Non-pigmented ciliary epithelial cell (primary cell): ENCODE data around the gene SNX2.
"Not testable (repeated sequence)": the region's sequence is repeated elsewhere in the genome, so short reads cannot be mapped to it uniquely, and the experiment has no call there.

ENCODE experiments used
- DNase-seq: peaks from one replicate; pipeline ENCODE4 v3.0.0-alpha.2; 2010; ENCODE audit warnings: low read depth

SNX2 gene, protein sequence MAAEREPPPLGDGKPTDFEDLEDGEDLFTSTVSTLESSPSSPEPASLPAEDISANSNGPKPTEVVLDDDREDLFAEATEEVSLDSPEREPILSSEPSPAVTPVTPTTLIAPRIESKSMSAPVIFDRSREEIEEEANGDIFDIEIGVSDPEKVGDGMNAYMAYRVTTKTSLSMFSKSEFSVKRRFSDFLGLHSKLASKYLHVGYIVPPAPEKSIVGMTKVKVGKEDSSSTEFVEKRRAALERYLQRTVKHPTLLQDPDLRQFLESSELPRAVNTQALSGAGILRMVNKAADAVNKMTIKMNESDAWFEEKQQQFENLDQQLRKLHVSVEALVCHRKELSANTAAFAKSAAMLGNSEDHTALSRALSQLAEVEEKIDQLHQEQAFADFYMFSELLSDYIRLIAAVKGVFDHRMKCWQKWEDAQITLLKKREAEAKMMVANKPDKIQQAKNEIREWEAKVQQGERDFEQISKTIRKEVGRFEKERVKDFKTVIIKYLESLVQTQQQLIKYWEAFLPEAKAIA

DNA sequence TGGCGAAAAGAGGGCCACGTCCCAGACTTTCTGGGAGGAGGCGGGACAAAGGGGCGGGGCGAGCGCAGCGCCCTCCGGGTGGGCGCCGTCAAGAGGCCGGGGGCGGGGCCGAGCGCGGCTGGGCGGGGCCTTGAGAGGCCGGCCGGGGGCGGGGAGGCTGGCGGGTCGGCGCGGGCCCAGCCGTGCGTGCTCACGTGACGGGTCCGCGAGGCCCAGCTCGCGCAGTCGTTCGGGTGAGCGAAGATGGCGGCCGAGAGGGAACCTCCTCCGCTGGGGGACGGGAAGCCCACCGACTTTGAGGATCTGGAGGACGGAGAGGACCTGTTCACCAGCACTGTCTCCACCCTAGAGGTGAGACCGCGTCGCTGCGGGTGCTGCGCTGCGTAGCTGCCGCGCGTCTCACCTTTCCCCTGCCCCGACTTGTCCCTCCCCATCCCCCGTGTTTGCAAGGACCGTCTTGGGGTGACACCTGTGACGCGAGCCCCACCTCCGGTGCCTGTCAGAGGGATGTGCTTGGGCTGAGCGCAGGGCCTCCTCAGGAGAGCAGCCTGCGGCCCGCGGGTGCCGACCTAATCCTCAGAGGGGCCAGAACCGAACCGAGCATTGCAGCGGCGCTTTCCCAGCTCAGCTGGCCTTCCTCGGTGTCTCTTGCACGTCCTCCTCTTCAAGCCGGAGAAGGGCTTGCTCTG is at the start of gene SNX2:
Gene SNX2, plus strand, starts transcription at position 220 of the 689 bp plus-strand sequence. Its CDS starts 24 bp downstream, at position 244.
- DNase-seq = no peak

- DNase-seq = peak; percentile 58
These were observed 47.8 kb upstream of the SNX2 start for GRCh38 chr5:122727112-122727541.

DNA sequence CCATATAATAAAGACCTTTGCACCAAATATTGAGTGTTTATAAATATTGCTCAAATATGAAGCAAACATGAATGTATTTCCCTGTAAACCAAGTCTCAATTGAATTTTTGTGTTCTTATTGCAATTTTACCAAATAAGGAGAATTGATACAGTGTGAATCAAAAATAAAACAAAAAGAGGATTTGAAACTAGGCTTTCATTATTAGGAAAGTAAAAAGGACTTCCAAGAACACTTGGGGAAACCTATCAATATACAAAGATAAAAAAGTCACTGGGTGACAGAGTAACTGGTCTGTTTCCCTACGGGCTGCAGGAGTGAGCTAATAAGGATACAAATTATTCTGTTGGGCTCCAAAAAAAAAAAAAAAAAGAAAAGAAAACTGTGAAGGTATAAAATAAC is 44.8 kb upstream of the SNX2 start:
- DNase-seq = no peak

- no peak for DNase-seq
These were observed 44.4 kb upstream of the SNX2 start for GRCh38 chr5:122730456-122730855.

DNA sequence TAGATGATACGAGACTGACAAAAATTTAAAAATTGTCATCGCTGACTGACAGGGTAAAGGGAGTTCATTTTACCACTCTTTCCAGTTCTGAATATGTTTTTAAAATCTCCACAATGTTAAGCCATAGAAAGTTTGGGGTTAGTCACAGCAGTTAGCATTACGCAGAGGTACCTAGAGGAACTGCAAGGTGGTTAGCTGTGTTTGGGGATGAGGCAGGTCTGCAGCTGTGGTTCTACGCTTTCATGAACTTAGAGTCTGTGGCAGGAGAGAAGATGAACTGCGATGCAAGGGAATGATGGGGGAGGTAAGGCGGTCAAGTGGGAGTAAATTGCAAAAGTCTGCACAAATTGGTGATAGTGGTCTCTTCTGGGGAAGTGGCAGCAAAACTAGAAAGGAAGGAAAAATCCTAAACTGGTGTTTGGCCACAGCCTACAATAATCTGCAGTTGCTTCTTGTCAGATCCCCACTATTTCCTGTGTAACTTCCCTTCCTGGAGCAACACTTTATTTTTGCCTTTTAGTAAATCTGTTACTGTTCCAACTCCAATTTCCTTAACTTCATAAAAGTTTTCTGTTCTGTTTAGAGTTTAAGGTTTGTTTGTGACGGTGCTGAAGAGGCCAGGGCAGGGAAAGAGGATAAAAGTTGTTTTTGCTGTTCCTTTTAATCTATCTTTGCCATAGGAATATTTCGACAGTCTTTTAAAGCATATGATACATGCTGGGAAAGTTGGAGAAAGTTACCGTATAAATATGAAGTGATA is 38.6 kb upstream of the SNX2 start:
- DNase-seq = no peak

DNA sequence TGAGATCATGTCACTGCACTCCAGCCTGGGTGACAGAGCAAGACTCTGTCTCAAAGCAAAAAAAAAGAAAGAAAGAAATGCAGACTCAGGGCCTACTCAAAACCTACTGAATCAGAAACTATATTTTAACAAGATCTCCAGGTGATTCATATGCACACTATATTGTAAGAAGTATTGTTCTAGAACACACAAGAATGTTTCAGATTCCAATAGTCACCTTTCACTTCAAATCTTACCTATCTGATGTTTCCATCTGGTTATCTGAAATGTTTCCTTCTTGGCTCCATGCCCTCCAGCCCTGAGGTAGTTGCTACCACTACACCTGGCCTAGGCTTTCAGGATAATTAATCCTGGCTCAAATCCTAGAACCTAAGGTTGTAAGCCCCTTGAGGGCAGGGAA is 36.8 kb upstream of the SNX2 start:
- DNase-seq = no peak

GRCh38 chr5:122741681-122742080 is 33.2 kb upstream of the SNX2 start:
- no peak for DNase-seq

DNA sequence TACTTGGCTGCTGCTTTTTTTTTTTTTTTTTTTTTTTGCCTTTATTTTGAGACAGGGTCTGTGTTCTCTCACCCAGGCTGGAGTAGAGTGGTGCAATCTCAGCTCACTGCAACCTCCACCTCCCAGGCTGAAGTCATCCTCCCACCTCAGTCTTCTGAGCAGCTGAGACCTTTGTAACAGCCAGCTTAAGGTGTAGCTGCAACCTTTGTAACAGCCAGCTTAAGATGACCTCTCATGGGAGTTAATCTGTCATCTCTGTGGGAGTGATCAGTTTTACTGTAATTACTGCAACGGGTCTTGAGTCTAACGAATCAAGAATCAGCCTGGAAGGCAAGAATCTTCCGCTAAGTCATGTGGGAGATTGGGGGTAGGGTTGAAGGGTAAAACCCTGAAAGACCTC is 31.6 kb upstream of the SNX2 start:
- DNase-seq = no peak

DNA sequence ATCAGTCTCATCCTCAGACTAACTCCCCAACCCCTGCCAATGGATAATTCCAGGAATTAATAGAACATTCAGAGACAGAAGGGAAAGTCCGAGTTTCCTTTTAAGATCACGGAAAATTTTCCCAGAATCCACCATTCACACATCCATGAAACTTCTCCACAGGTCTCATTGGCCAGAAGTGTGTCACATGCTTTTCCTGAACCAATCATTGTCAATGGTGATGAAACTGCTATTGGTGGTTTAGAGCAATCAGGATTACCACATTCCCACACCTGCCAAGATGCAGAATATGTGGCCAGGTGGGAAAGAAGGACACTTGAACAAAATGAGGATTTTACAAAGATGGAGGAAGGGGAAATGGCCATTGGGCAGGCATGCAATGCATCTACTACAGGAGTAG is 29.3 kb upstream of the SNX2 start:
- DNase-seq = no peak

- no peak for DNase-seq
These were observed 25.0 kb upstream of the SNX2 start for GRCh38 chr5:122749886-122750285.

DNA sequence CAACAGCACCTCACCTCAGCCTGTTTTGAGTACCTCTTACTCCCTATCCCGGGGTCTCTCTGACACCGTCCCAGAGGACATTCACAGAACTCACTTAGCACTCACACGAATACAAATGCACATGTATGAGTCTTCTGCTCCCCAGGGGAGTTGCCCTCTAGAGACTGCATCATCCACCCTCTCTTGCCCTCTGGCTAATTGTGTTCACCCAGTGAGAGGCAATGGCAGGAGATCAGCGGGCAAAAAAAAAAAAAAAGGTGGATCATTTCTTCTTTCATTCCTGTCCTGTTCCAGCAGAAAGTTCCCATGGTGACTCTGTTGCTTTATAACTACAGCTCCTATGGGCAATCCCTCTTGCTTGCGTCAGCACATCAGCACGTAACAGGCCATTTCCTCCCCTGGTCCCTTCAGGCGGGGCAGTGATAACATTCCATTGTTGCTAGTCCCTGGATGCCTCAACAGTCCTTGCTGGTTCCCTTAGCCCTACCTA is 23.5 kb upstream of the SNX2 start:
- DNase-seq = no peak

DNA sequence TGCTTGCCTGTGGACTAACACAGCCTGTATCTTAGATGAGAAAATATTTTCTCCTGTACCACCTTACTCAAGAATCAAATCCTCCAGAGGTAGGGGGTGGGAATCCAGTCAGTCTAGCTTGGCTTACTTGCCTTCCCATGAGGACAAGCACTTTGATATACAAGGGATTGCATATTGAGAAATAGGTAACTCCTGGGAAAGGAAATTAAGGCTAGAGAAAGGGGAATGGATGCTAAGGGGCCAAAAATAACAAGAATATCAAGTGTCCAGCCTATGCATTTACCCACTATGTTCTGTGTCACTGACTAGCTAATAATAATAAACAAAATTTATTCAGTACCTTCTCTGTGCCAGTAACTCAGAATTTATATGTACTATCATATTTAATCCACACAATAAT is 21.4 kb upstream of the SNX2 start:
- no peak for DNase-seq

DNA sequence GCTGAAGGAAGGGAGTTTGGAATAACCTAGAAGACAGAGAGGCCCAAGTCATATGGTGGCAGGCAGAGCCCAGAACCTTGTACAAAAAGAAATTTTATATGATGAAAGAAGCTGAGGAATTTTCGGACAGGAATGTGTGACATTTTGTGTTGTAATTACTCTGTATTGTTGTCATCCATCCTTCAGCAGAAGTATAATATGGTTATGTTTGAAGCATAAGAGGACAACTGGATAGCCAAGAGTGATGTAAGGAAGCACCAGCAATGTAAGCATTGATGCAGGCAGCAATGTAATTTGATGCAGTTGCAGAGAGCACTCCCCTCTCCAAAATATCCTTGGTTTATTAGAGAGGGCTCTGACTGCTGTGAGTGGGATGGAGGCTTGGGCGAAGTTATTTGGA is 19.1 kb upstream of the SNX2 start:
- DNase-seq = no peak

GRCh38 chr5:122756264-122756911 is 18.5 kb upstream of the SNX2 start:
- DNase-seq = peak; percentile 32

DNA sequence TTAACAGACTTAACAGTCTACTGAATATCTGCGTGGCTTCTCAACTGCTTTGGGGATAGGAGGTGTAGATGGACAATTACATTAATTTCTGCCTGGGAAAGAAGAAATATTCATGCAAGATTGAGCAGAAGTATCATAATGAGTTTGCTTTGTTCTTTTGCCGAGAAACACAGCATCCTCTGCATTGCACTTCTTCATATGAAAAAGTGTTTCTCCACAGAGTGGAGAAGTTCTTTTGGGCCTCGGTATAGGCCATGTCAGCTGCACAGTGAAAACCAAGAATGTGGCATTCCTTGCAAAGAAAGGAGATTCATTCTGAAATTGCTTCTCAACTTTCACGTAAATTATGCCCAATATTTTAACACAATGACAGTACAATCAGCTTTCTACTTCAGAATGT is 17.6 kb upstream of the SNX2 start:
- DNase-seq = no peak

DNA sequence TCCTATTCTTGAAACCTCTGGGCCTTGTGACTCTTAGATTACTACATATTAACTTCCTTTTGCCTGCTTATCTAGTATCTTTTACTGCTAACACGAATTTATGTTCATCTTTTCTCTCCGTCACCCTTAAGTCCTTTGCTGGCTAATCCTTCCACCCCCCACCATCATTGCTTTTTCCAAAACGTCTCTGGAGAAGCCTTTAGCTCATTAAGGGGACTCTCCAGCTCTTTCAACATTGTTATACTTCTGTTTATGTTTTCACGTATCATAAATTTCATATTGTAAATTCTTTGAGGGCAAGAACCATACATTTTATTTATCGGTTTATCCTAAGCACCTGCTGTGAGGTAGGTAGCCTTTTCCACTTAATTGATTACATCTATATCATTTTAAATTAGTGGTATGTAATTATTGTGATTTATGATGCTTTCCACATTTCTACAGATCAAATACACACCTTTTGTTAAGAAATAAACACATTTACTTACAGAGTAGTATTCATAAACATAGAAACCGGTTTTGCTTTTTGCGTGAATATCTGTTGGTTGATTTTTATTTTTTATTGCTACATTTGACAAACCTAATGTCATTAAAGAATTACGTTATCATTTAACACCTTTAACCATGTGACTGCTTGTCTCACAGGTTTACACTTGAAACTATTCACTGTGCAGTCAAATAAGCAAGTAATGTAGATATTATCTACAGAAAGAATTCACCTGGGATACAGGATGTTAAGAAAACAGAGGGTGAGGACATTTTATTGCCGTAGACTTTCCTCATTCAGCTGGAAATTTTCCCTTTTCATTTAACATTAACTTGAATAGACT is 15.4 kb upstream of the SNX2 start:
- no peak for DNase-seq

DNA sequence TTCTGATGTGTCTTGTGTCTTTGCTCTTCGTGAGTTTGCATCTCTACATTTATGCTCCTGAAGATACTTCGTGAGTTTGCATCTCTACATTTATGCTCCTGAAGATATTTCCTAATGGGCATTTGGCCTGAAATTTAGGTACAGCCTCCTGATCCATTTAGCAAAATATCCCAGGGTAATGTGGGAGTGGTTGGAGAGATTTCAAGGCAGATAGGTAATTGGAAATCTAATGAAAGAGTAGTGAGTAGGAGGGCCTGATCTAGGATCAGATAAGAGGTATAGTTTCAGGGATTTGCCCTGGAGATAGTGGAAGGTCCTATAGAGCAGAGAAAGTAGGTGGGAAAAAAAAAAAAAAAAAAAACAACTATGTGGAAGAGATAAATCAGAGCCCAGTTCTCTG is 14.6 kb upstream of the SNX2 start:
- no peak for DNase-seq

DNA sequence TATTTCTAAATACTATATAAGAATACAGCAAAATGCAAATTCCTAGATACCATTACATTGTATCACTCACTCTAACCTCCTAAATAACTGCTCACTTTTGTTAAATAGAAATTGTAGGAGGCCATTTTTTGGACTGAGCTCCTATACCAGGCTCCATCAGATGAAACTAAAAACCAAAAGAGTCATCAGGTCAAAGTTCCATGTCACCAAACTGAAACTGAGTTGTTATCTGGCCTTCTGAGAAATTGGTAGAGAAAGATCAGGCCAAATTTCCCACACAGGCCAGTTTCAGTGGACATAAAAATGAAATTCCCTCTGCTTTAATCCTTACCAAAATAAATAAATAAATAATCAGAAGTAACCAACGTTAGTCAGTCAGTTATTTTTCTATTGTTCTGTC is 13.8 kb upstream of the SNX2 start:
- no peak for DNase-seq

GRCh38 chr5:122761896-122762295 is 13.0 kb upstream of the SNX2 start:
- not testable (repeated sequence) for DNase-seq

DNA sequence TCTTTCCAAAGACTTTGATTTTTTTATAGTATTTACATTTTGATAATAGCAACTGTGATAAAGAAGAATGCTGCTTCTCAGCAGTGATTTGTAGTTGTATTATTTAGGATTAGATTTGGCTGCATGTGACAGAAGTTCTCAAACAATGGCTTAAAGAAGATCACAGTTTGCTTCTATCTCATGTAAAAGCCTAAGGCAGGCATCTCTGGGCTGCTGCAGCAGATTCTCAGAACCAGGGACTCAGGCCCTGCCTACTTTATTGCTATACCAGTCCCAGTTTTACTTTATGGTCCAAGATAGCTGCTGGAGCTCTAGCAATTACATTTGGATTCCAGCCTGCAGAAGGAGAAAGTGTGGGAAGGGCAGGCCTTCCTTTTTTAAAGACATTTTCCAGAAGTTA is 8.8 kb upstream of the SNX2 start:
- DNase-seq = no peak

DNA sequence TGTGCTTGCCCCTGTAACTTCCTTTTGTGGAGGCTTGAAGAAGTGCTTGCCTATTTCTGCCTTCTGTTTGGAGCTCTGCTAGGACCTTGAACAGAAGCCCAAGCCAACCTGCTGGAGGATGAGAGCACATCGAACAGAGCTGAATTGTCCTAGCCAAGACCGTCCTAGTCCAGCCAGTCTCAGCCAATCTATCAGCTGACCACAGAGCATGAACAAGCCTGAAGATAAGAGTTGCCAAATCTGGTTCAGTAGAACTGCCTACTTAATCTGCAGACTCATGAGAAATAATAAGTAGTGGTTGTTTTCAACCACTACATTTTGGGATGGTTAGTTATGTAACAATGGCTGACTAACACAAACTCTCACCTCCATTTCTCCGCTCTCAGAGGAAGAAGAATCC is 4.4 kb upstream of the SNX2 start:
- no peak for DNase-seq
